Stimulated activated CD8-positive, alpha-beta memory T cell treated with anti-CD3 and anti-CD28 coated beads, Interleukin-7, amount 100 ng/mL, for 48 hours (primary cell): Measurements from ENCODE around the gene RIMBP2.

Experiments
- DNase-seq, 2 donors: peaks; one replicate each; pipeline ENCODE4 v3.0.0-alpha.2; 2020; ENCODE audit warnings: low read depth in 1 of 2; ENCODE audit errors: extremely low read depth in 1 of 2

The RIMBP2 gene

GRCh38 chr12:130520784-130521183, 195.3 kb downstream of the RIMBP2 start:
- no peak for DNase-seq

- DNase-seq, result no peak
Measured at GRCh38 chr12:130517588-130517987, 198.5 kb downstream of the RIMBP2 start.

- no peak for DNase-seq
Measured at GRCh38 chr12:130514149-130514551, 201.9 kb downstream of the RIMBP2 start.

- no peak for DNase-seq
Measured at GRCh38 chr12:130513556-130513955, 202.5 kb downstream of the RIMBP2 start.

GRCh38 chr12:130511285-130511684, 204.8 kb downstream of the RIMBP2 start:
- no peak for DNase-seq

- no peak for DNase-seq
Measured at GRCh38 chr12:130509454-130509853, 206.6 kb downstream of the RIMBP2 start.

- no peak for DNase-seq
Measured at GRCh38 chr12:130508847-130509246, 207.3 kb downstream of the RIMBP2 start.

- DNase-seq, result no peak
Measured at GRCh38 chr12:130508318-130508717, 207.8 kb downstream of the RIMBP2 start.

GRCh38 chr12:130506844-130507243, 209.3 kb downstream of the RIMBP2 start:
- DNase-seq, result no peak

GRCh38 chr12:130504840-130505175, 211.3 kb downstream of the RIMBP2 start:
- no peak for DNase-seq

- no peak for DNase-seq
Measured at GRCh38 chr12:130504110-130504839, 211.8 kb downstream of the RIMBP2 start.

- no peak for DNase-seq
Measured at GRCh38 chr12:130501821-130502220, 214.3 kb downstream of the RIMBP2 start.

- no peak for DNase-seq
Measured at GRCh38 chr12:130500835-130501330, 215.2 kb downstream of the RIMBP2 start.

GRCh38 chr12:130499474-130499873, 216.6 kb downstream of the RIMBP2 start:
- DNase-seq, result no peak

GRCh38 chr12:130498589-130499385, 217.3 kb downstream of the RIMBP2 start:
- no peak for DNase-seq

GRCh38 chr12:130497991-130498390, 218.1 kb downstream of the RIMBP2 start:
- DNase-seq, result no peak

- DNase-seq, result no peak
Measured at GRCh38 chr12:130497321-130497720, 218.8 kb downstream of the RIMBP2 start.

- no peak for DNase-seq
Measured at GRCh38 chr12:130496516-130497120, 219.5 kb downstream of the RIMBP2 start.

GRCh38 chr12:130495156-130495555, 220.9 kb downstream of the RIMBP2 start:
- no peak for DNase-seq

- no peak for DNase-seq
Measured at GRCh38 chr12:130494736-130495135, 221.4 kb downstream of the RIMBP2 start.

GRCh38 chr12:130493951-130494350, 222.1 kb downstream of the RIMBP2 start:
- no peak for DNase-seq
